ENCODE results near the gene PPIA. TPM values are rescaled to one million over a fixed set of nuclear protein-coding genes. Genes with fewer than 3 reads are reported as not detected.

The PPIA gene
- total and polyA plus RNA-seq, 2 donors from 2014 or later, result 1,143 to 2,940 TPM

DNA sequence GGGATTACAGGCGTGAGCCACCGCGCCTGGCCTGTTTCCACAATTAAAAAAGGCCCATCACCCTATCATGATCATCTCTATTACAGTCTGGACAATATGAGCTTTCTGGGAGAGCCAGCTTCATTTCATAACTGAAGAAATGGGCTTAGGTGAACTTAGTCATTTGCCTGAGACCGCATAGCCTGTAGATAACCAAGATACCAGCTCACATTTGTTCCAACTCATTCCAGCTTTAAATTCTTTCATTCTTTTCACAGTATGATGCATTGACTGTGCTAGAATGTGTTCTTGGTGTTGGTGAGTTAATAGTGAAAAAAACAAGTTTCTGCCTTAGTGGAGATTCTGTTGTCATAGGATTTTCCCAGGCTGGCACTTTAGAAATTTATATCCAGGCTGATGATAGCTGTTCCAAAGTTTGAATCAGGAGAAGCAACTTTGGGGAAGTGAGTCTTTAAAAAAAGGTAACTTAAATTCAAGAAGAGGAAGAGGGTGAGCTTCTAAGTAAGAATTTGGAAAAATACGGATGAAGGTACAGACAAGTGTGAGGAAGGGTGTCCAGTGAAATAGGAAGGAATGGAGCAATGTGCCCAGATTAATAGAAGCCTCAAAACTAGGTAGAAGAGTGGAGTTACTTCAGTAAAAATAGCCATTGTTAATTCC, 53.5 kb downstream of the PPIA start:
- DNase-seq (no peak), FAIRE-seq (no peak)
- H3K27me3 ChIP-seq (ENCODE audit: control insufficient read depth, insufficient read depth, low read length), result no peaks in the 10 kb centered on the region
- H3K9me3 ChIP-seq (ENCODE audit: control insufficient read depth in 2 of 3, insufficient read depth in 1 of 3, low read length in 3 of 3), result no peaks in the 10 kb centered on the region
- H3K9ac ChIP-seq (ENCODE audit: low read length in 3 of 3), result no peak overlapping the region
- H3K4me1 ChIP-seq (ENCODE audit: control insufficient read depth in 2 of 3, insufficient read depth in 2 of 3, low read depth in 1 of 3, low read length in 3 of 3), result peaks cover 0 to 8% (median 4%) of the 10 kb centered on the region in 3 donors
- no peak overlapping the region for H3K27ac ChIP-seq (ENCODE audit: low read depth in 2 of 2, low read length in 2 of 2)
- H3K4me3 ChIP-seq (ENCODE audit: low read length in 3 of 3), result no peak overlapping the region
- no peaks in the 10 kb centered on the region for H3K36me3 ChIP-seq (ENCODE audit: control insufficient read depth in 2 of 3, insufficient read depth in 3 of 3, low read length in 3 of 3)
- intact Hi-C loops (cut with DNase I), result loop anchor here (10.0 kb wide), 3 partner anchors 75 to 285 kb away; partner anchors contain the start of gene TMED4
- TF ChIP-seq, protein P1, sequence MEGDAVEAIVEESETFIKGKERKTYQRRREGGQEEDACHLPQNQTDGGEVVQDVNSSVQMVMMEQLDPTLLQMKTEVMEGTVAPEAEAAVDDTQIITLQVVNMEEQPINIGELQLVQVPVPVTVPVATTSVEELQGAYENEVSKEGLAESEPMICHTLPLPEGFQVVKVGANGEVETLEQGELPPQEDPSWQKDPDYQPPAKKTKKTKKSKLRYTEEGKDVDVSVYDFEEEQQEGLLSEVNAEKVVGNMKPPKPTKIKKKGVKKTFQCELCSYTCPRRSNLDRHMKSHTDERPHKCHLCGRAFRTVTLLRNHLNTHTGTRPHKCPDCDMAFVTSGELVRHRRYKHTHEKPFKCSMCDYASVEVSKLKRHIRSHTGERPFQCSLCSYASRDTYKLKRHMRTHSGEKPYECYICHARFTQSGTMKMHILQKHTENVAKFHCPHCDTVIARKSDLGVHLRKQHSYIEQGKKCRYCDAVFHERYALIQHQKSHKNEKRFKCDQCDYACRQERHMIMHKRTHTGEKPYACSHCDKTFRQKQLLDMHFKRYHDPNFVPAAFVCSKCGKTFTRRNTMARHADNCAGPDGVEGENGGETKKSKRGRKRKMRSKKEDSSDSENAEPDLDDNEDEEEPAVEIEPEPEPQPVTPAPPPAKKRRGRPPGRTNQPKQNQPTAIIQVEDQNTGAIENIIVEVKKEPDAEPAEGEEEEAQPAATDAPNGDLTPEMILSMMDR (IDR thresholded peaks at IDR 0.05; ENCODE audit: borderline replicate concordance, extremely low read depth, insufficient read depth), result no peak

- Histone ChIP-seq H3K4me3 (ENCODE audit: low read length in 3 of 3) (no peak overlapping the region), H3K36me3 (ENCODE audit: control insufficient read depth in 2 of 3, insufficient read depth in 3 of 3, low read length in 3 of 3) (no peaks in the 10 kb centered on the region), H3K9me3 (ENCODE audit: control insufficient read depth in 2 of 3, insufficient read depth in 1 of 3, low read length in 3 of 3) (no peaks in the 10 kb centered on the region), H3K9ac (ENCODE audit: low read length in 3 of 3) (no peak overlapping the region), H3K27ac (ENCODE audit: low read depth in 2 of 2, low read length in 2 of 2) (no peak overlapping the region), H3K4me1 (ENCODE audit: control insufficient read depth in 2 of 3, insufficient read depth in 2 of 3, low read depth in 1 of 3, low read length in 3 of 3) (peaks cover 0 to 2% (median 0%) of the 10 kb centered on the region in 3 donors), H3K27me3 (ENCODE audit: control insufficient read depth, insufficient read depth, low read length) (no peaks in the 10 kb centered on the region)
- intact Hi-C loops (cut with DNase I), result loop anchor here (10.0 kb wide), 2 partner anchors 72 to 282 kb away; no protein-coding TSS in a partner anchor
- DNase-seq, result no peak
- TF ChIP-seq, protein P1 (IDR thresholded peaks at IDR 0.05; ENCODE audit: borderline replicate concordance, extremely low read depth, insufficient read depth), result no peak
- FAIRE-seq, result no peak
These were observed 56.1 kb downstream of the PPIA start for GRCh38 chr7:44852590-44852989.

Other genes starting within 250 kb of the PPIA start
- 62.0 TPM for gene DDX56, start 222.8 kb upstream of the PPIA start, total RNA-seq
- 83.6 TPM for gene DDX56, start 222.8 kb upstream of the PPIA start, polyA plus RNA-seq (ENCODE audit: insufficient read depth, low read depth, low replicate concordance)
- gene TMED4, start 214.4 kb upstream of the PPIA start, total RNA-seq, result 105 TPM
- gene TMED4, start 214.4 kb upstream of the PPIA start, polyA plus RNA-seq (ENCODE audit: insufficient read depth, low read depth, low replicate concordance), result 138 TPM
- gene OGDH, start 190.1 kb upstream of the PPIA start, total RNA-seq, result 132 TPM
- 108 TPM for gene OGDH, start 190.1 kb upstream of the PPIA start, polyA plus RNA-seq (ENCODE audit: insufficient read depth, low read depth, low replicate concordance)
- 127 TPM for gene ZMIZ2, start 47.8 kb upstream of the PPIA start, total RNA-seq
- 30.5 TPM for gene ZMIZ2, start 47.8 kb upstream of the PPIA start, polyA plus RNA-seq (ENCODE audit: insufficient read depth, low read depth, low replicate concordance)
- 140 TPM for gene H2AZ2, start 51.4 kb downstream of the PPIA start, total RNA-seq
- gene H2AZ2, start 51.4 kb downstream of the PPIA start, polyA plus RNA-seq (ENCODE audit: insufficient read depth, low read depth, low replicate concordance), result 121 TPM
- 25.3 TPM for gene PURB, start 88.8 kb downstream of the PPIA start, total RNA-seq
- gene PURB, start 88.8 kb downstream of the PPIA start, polyA plus RNA-seq (ENCODE audit: insufficient read depth, low read depth, low replicate concordance), result 7.7 TPM
- 14.3 TPM for gene MYO1G, start 182.3 kb downstream of the PPIA start, total RNA-seq
- 0.60 TPM for gene MYO1G, start 182.3 kb downstream of the PPIA start, polyA plus RNA-seq (ENCODE audit: insufficient read depth, low read depth, low replicate concordance)
- 35.0 TPM for gene CCM2, start 203.5 kb downstream of the PPIA start, total RNA-seq
- gene CCM2, start 203.5 kb downstream of the PPIA start, polyA plus RNA-seq (ENCODE audit: insufficient read depth, low read depth, low replicate concordance), result 37.8 TPM